WTC11 (cell line): ENCODE results near the gene TMEM108. TPM values are rescaled to one million over a fixed set of nuclear protein-coding genes. Genes with fewer than 3 reads are reported as not detected.

Experiments used
- ATAC-seq: fragments of 200-7000 bp; cut with Tn5 transposase; 2 replicates; pipeline ENCODE4 v1.10.0; 2021; ENCODE audit warnings: mild to moderate bottlenecking, moderate library complexity
- CTCF ChIA-PET: fragments of 300-600 bp; sonication (Branson Sonifier 250); formaldehyde crosslinking; loops from one replicate; lab custom pipeline; 2021; ENCODE audit warnings: antibody characterized with exemption; lab: Charles Lee
- POLR2A ChIA-PET: fragments of 350-600 bp; sonication (Branson Sonifier 250); formaldehyde crosslinking; loops from one replicate; lab custom pipeline; 2021; ENCODE audit warnings: antibody characterized with exemption; lab: Charles Lee
- DNase-seq: peaks from one replicate; pipeline ENCODE4 v3.0.0; 2021; ENCODE audit warnings: low spot score
- H3K27ac Mint-ChIP-seq: 2 replicates; pipeline ENCODE4 v1.8.0; 2021; ENCODE audit warnings: mixed read lengths
- H3K27me3 Mint-ChIP-seq: 2 replicates; pipeline ENCODE4 v1.8.0; 2021; ENCODE audit warnings: low read depth, mild to moderate bottlenecking, moderate library complexity, mixed read lengths
- H3K36me3 Mint-ChIP-seq: 2 replicates; pipeline ENCODE4 v1.8.0; 2021; ENCODE audit warnings: mixed read lengths
- H3K4me1 Mint-ChIP-seq: 2 replicates; pipeline ENCODE4 v1.8.0; 2022; ENCODE audit warnings: mixed read lengths
- H3K4me3 Mint-ChIP-seq: 2 replicates; pipeline ENCODE4 v1.8.0; 2021; ENCODE audit warnings: mild to moderate bottlenecking, moderate library complexity, mixed read lengths
- H3K9me3 Mint-ChIP-seq: 2 replicates; pipeline ENCODE4 v1.8.0; 2021; ENCODE audit warnings: mixed read lengths
- E2F4 ChIP-seq: sonication (generic); formaldehyde crosslinking; IDR thresholded peaks from 2 replicates; pipeline ENCODE4 v1.8.1; 2022; ENCODE audit warnings: low read depth, mild to moderate bottlenecking, moderate library complexity, missing genetic modification reagents, borderline replicate concordance
- FOXJ3 ChIP-seq: sonication (generic); formaldehyde crosslinking; IDR thresholded peaks from 2 replicates; pipeline ENCODE4 v1.9.0; 2021; ENCODE audit warnings: missing genetic modification reagents, mild to moderate bottlenecking, borderline replicate concordance
- GABPB1 ChIP-seq: sonication (generic); formaldehyde crosslinking; IDR thresholded peaks from 2 replicates; pipeline ENCODE4 v1.8.1; 2023; ENCODE audit warnings: mild to moderate bottlenecking, missing genetic modification reagents
- HMGXB4 ChIP-seq: sonication (generic); formaldehyde crosslinking; IDR thresholded peaks from 2 replicates; pipeline ENCODE4 v1.8.1; 2023; ENCODE audit warnings: mild to moderate bottlenecking, moderate library complexity, missing genetic modification reagents
- JUN ChIP-seq: sonication (generic); formaldehyde crosslinking; IDR thresholded peaks from 2 replicates; pipeline ENCODE4 v1.8.0; 2023; ENCODE audit warnings: mild to moderate bottlenecking, missing genetic modification reagents
- MXD4 ChIP-seq: fragments of 250-450 bp; sonication (Bioruptor Pico); IDR thresholded peaks from 2 replicates; pipeline ENCODE4 v1.8.0; 2021; ENCODE audit warnings: mild to moderate bottlenecking, moderate library complexity, borderline replicate concordance
- NFYB ChIP-seq: sonication (generic); formaldehyde crosslinking; conservative IDR thresholded peaks from 2 replicates; pipeline ENCODE4 v1.8.0; 2022; ENCODE audit warnings: low read depth, missing genetic modification reagents
- RORB ChIP-seq: fragments of 250-450 bp; sonication (Bioruptor Pico); IDR thresholded peaks from 2 replicates; pipeline ENCODE4 v1.9.0; 2021; ENCODE audit warnings: mild to moderate bottlenecking
- SMAD4 ChIP-seq: sonication (generic); formaldehyde crosslinking; IDR thresholded peaks from 2 replicates; pipeline ENCODE4 v1.8.0; 2022; ENCODE audit warnings: mild to moderate bottlenecking, missing genetic modification reagents
- STAT6 ChIP-seq: sonication (generic); formaldehyde crosslinking; conservative IDR thresholded peaks from 2 replicates; pipeline ENCODE4 v1.8.1; 2023; ENCODE audit warnings: mild to moderate bottlenecking, low read depth, missing genetic modification reagents, moderate library complexity
- USF1 ChIP-seq: sonication (generic); formaldehyde crosslinking; IDR thresholded peaks from 2 replicates; pipeline ENCODE4 v1.8.0; 2022; ENCODE audit warnings: mild to moderate bottlenecking, missing genetic modification reagents
- USF2 ChIP-seq: sonication (generic); formaldehyde crosslinking; IDR thresholded peaks from 2 replicates; pipeline ENCODE4 v1.8.1; 2023; ENCODE audit warnings: mild to moderate bottlenecking, missing genetic modification reagents, moderate library complexity
- ZNF232 ChIP-seq: sonication (generic); formaldehyde crosslinking; IDR thresholded peaks from 2 replicates; pipeline ENCODE4 v1.8.0; 2022; ENCODE audit warnings: mild to moderate bottlenecking, missing genetic modification reagents
- ZNF512 ChIP-seq: sonication (generic); formaldehyde crosslinking; IDR thresholded peaks from 2 replicates; pipeline ENCODE4 v1.8.1; 2022; ENCODE audit warnings: missing genetic modification reagents, borderline replicate concordance
- total RNA-seq: library from RNA; stranded (reverse); gene quantifications from 3 replicates; pipeline ENCODE4 v1.2.3, GENCODE V29; 2021
- TF ChIP-seq, protein P1 (sequence below): fragments of 250-450 bp; sonication (Bioruptor Pico); IDR thresholded peaks from 2 replicates; pipeline ENCODE4 v1.9.0; 2021; ENCODE audit warnings: mild to moderate bottlenecking
- TF ChIP-seq, protein P2 (sequence below): fragments of 250-450 bp; sonication (Bioruptor Pico); IDR thresholded peaks from 2 replicates; pipeline ENCODE4 v1.9.0; 2021; ENCODE audit warnings: mild to moderate bottlenecking

The TMEM108 gene
- total RNA-seq, 1 experiment from 2014 or later, result 14.7 TPM

GRCh38 chr3:133113927-133114597 lies 75.9 kb downstream of the TMEM108 start:
- POLR2A ChIA-PET, result no interaction called here
- ATAC-seq (no peak), DNase-seq (no peak)
- Mint-ChIP-seq H3K27ac (no peak overlapping the region), H3K9me3 (no peaks in the 10 kb centered on the region), H3K36me3 (no peaks in the 10 kb centered on the region), H3K27me3 (no peaks in the 10 kb centered on the region), H3K4me3 (no peak overlapping the region), H3K4me1 (peaks cover 29% of the 10 kb centered on the region)
- TF ChIP-seq HMGXB4 (CRISPR knock-in tag) (no peak), USF2 (CRISPR knock-in tag) (no peak), STAT6 (no peak), SMAD4 (CRISPR knock-in tag) (no peak), USF1 (CRISPR knock-in tag) (no peak)
- TF ChIP-seq, protein P1, sequence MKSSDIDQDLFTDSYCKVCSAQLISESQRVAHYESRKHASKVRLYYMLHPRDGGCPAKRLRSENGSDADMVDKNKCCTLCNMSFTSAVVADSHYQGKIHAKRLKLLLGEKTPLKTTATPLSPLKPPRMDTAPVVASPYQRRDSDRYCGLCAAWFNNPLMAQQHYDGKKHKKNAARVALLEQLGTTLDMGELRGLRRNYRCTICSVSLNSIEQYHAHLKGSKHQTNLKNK (CRISPR knock-in tag), result no peak
- TF ChIP-seq, protein P2, sequence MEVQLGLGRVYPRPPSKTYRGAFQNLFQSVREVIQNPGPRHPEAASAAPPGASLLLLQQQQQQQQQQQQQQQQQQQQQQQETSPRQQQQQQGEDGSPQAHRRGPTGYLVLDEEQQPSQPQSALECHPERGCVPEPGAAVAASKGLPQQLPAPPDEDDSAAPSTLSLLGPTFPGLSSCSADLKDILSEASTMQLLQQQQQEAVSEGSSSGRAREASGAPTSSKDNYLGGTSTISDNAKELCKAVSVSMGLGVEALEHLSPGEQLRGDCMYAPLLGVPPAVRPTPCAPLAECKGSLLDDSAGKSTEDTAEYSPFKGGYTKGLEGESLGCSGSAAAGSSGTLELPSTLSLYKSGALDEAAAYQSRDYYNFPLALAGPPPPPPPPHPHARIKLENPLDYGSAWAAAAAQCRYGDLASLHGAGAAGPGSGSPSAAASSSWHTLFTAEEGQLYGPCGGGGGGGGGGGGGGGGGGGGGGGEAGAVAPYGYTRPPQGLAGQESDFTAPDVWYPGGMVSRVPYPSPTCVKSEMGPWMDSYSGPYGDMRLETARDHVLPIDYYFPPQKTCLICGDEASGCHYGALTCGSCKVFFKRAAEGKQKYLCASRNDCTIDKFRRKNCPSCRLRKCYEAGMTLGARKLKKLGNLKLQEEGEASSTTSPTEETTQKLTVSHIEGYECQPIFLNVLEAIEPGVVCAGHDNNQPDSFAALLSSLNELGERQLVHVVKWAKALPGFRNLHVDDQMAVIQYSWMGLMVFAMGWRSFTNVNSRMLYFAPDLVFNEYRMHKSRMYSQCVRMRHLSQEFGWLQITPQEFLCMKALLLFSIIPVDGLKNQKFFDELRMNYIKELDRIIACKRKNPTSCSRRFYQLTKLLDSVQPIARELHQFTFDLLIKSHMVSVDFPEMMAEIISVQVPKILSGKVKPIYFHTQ, result no peak
- CTCF ChIA-PET, result no interaction called here

DNA sequence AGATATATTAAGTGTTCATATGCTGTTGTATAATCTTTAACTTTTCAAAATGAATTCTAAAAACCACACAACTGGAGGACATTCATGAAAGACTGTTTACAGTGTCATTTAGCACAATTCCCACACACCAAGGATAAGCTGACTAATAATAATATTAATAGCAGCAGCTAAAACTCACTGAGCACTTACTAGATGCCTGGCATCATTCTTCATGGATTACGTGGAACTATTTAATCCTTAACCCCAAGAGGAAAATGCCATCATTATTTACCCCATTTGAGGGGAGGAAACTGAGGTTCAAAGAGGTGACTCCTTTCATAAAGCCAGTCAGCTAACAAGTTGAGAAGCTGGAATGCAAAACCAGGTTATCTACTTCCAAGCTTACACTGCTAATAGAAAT lies 77.0 kb downstream of the TMEM108 start:
- POLR2A ChIA-PET, result no interaction called here
- Mint-ChIP-seq H3K4me3 (no peak overlapping the region), H3K4me1 (peaks cover 25% of the 10 kb centered on the region), H3K27ac (no peak overlapping the region), H3K36me3 (no peaks in the 10 kb centered on the region), H3K27me3 (no peaks in the 10 kb centered on the region), H3K9me3 (no peaks in the 10 kb centered on the region)
- TF ChIP-seq MXD4 (CRISPR knock-in tag), result no peak
- TF ChIP-seq FOXJ3, result no peak
- no peak for TF ChIP-seq NFYB (CRISPR knock-in tag)
- no peak for TF ChIP-seq GABPB1 (CRISPR knock-in tag)
- no peak for TF ChIP-seq ZNF232 (CRISPR knock-in tag)
- TF ChIP-seq RORB (CRISPR knock-in tag), result no peak
- no peak for TF ChIP-seq ZNF512 (CRISPR knock-in tag)
- TF ChIP-seq E2F4 (CRISPR knock-in tag), result no peak
- TF ChIP-seq JUN (CRISPR knock-in tag), result no peak
- ATAC-seq, result no peak
- CTCF ChIA-PET, result no interaction called here
- no peak for DNase-seq
